Measurements from ENCODE around the gene NOP16. TPM values are rescaled to one million over a fixed set of nuclear protein-coding genes. Genes with fewer than 3 reads are reported as not detected.

NOP16 gene
- total and polyA plus RNA-seq, 2 of the 13 experiments (the other 11 are each of a cell fraction or from before 2014, with no cell fraction given) = 43.3 to 48.4 TPM

DNA sequence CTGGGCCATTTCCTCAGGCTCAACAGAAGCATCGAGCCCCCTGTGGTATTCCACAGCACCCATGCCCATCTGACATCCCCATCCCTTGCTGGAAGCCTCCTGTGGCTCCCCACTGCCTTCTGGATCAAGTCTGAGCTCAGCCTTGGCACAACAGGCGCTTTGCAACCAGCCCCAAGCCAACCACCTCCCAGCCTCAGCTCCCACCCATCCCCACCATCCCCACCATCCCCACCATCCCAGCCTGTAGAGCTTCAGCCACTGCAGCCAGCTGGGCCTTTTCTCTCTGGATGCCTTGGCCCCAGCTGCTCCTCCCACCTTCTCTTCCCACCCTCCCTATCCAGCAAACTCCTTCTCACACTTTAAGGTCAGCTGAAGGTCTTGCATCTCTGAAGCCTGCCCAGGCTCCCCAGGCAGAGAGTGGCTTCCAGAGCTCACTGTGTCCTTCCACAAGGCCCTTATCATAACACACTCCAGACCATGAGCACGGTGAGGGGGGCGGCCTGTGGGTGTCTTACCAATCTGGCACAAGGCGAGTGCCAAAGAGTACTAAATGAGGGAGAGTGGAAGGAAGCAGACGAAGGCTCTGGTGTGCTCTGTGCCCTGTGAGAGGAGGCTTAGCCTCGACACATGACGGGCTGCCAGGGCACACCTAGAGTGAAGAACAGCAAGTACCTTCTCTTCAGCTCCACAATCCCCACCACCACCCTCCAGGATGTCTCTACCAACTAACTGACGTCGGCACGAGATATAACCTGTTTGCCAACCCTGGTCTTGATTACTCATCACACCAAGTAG, 6.7 kb upstream of the NOP16 start (continued):
- TF ChIP-seq CERS6 (CRISPR knock-in tag; IDR thresholded peaks at IDR 0.05) = no peak
- no peak for TF ChIP-seq MED8 (CRISPR knock-in tag; IDR thresholded peaks at IDR 0.05; ENCODE audit: insufficient replicate concordance)
- TF ChIP-seq THYN1 (CRISPR knock-in tag; IDR thresholded peaks at IDR 0.05; ENCODE audit: borderline replicate concordance, low read depth) = no peak
- TF ChIP-seq ZNF790 (CRISPR knock-in tag; IDR thresholded peaks at IDR 0.05; ENCODE audit: borderline replicate concordance) = no peak

DNA sequence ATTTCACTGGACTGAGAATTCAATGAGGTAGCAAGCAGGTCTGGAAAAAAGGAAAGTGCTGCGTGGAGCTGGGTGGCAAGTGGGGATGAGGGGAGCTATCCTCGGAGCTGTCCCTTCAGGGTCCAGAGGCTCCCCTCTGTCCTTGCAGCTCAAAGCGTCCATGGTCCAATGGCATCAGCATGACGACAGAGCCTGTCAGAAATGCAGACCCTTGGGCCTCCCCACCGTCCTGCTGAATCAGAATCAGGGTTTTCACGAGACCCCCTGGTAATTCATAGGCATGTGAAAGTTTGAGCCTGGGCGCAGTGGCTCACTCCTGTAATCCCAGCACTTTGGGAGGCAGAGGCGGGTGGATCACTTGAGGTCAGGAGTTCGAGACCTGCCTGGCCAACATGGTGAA, 5.7 kb upstream of the NOP16 start:
- no TSS peak for BruUV-seq (replicated peaks)
- POLR2A ChIA-PET = no interaction called here
- whole genome bisulfite sequencing (ENCODE audit: low lambda C conversion rate) = 81% methylated on average over 8 of the region's 9 CpGs
- in situ Hi-C loops (cut with HindIII; ENCODE audit: extremely low pct_ligation_motif_present, low pct_unique_long_range_greater_than_20kb) = no loop called here
- Histone ChIP-seq H3K4me1 (ENCODE audit: insufficient read depth, low read length) (peaks cover 10% of the 10 kb centered on the region), H3K36me3 (replicated peaks in 1 of 2; ENCODE audit: control insufficient read depth in 1 of 2, insufficient read depth in 2 of 2, low read length in 2 of 2) (peaks cover 2 to 6% of the 10 kb centered on the region in 2 experiments; a peak in 2 of 5 replicates), H2AFZ (ENCODE audit: low read length) (no peak overlapping the region), H3K4me3 (replicated peaks in 1 of 3; ENCODE audit: insufficient read depth in 1 of 3, low read depth in 2 of 3, low read length in 3 of 3) (no peak overlapping the region), H3K27me3 (ENCODE audit: control insufficient read depth in 1 of 2, insufficient read depth in 2 of 2, low read length in 2 of 2) (no peaks in the 10 kb centered on the region; a peak in 1 of 5 replicates), H3K9me3 (ENCODE audit: low read length) (no peaks in the 10 kb centered on the region), H3K9ac (ENCODE audit: insufficient read depth, low read depth, low read length) (no peak overlapping the region), H3K79me2 (ENCODE audit: insufficient read depth, low read length) (peaks cover 6% of the 10 kb centered on the region), H4K20me1 (ENCODE audit: insufficient read depth, low read length) (no peaks in the 10 kb centered on the region; the same call in 1 of the 2 replicates), H3K4me2 (ENCODE audit: low read depth, low read length) (no peak overlapping the region), H3K27ac (ENCODE audit: extremely low read length, insufficient read depth, low read length) (no peak overlapping the region)
- no peak for DNase-seq (ENCODE audit: low spot score)
- CTCF ChIA-PET (ENCODE audit: low intra/inter-chr PET ratio, low total read pairs) = no interaction called here
- no peak for FAIRE-seq
- TF ChIP-seq THYN1 (CRISPR knock-in tag; IDR thresholded peaks at IDR 0.05; ENCODE audit: borderline replicate concordance, low read depth) (no peak), TCF7L2 (IDR thresholded peaks at IDR 0.05; ENCODE audit: low read depth, low read length) (no peak), LCORL (IDR thresholded peaks at IDR 0.05) (no peak), LCORL (CRISPR knock-in tag; IDR thresholded peaks at IDR 0.05) (no peak), ATAD3A (CRISPR knock-in tag; IDR thresholded peaks at IDR 0.05) (no peak)
- intact Hi-C loops (cut with micrococcal nuclease; ENCODE audit: unreplicated experiment) = no loop called here
- no peak for ATAC-seq
